GM21367 (cell line): ENCODE measurements around the gene KL.

ENCODE experiments used
- ATAC-seq: cut with Tn5 transposase; IDR thresholded peaks from one replicate; pipeline ENCODE4 v1.9.1; 2021; ENCODE audit not compliant: unreplicated experiment

KL gene

DNA sequence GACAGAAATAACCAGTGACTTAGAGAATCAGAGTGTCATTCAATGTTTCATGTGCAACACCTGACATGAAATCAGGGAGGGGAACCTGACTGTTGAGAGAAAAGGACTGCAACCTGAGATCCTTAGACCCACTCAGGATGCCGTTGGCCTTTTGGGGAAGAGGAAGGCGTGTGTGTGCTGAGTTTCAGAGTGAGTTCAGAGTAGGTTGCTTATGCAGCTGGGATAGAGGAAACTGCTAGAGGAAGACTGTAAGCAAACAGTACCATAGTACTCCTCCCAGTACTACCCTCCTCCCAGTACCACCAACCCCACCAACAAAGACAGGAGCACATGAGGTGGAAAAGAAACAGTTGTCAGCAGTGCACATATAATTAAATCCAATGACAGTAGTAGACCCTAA lies 63.7 kb downstream of the KL start:
- no peak for ATAC-seq

DNA sequence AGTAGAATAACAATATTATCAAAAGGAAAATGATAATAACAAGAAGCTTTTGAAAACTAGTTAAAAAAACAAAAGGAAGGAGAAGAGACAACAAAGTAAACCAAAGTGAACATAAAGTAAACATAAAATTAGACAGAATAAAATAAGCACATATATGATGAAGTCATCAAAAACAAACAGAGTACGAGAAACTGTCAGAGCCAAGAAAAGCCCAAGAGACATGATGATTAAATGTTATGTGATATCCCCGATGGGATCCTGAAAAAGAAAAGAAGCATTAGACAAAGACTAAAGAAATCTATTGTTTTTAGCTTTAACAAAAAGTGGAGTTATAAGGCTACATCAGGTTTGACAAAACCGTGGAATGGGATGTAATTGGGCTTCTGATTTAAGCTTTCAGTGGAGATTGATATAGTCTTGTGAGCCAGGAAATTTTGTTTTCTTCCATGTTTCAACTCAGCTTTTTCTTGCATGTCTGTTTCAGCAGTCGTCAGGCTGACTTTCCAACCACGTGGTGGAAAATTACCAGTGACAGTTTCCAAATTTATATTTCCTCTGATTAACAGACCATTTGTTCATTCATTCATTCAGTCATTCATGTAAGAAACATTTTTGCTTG lies 64.9 kb downstream of the KL start:
- no peak for ATAC-seq

DNA sequence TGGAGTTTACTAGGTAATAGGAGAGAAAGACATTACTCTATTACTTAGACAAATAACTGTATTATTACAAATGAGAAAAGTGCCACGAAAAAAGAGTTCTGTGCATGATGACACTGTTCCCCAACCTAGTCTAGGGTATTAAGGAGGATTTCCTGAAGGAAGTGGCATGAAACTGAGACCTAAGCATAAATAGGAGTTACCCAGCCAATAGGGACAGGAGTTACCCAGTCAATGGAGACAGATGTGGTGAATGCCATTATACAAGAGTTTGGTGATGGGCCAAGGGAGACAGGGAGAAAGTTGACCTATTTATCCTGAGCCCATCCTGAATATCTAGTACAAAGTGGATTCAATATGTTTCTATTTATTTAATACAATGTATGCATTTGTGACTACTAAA lies 65.4 kb downstream of the KL start:
- no peak for ATAC-seq

DNA sequence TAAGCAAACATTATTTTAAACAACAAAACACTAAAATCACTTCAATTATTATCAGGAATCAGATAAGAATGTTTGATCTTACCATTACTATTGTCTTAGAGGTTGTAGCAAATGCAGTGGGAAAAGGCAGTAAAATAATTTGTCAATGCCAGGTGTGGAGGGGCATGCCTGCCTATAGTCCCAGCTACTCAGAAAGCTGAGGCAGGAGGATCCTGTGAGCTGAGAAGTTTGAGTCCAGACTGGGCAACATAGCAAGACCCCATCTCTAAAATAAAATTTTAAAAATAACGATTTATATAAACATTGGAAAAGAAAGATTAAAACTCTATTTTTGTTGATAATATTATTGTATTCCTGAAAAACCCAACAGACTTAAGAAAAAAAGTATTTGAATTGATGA lies 66.8 kb downstream of the KL start:
- no peak for ATAC-seq

DNA sequence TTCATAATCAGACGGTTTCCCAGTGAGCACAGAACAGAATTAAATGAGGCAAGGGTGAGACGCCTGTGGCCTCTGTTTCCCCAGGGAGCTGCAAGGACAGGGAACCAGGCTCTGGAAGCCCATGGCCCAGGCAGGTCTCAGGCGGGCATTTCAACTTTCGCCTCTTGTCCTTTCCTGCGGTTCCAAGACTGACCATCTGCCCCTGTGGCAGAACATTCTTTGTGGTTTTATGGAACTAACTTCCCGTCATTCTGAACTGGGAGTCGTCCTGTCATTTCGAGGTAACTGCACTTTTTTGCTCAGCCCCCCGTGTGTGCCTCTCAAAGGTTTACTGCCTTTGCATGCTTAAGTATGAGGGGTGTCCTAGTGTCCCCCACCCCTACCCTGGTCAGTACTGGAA lies 70.9 kb downstream of the KL start:
- no peak for ATAC-seq

DNA sequence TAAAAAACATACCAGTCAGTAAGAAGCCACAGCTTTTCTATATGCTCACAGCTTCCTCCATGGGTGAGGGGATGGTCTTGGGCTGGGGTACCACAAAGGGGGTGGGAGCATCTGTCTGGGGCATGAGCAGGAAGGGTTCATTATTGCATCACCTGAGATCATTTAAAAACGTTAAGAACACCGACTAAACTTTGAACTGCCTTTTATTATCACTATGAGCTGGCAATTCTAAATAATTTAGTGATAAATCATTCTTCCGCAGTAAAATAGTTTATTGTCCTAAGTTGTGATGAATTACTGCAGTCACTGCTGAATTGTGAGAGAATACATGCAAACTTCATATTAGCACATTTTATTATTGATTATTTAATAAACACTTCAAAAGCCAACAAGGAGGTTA lies 71.6 kb downstream of the KL start:
- no peak for ATAC-seq

DNA sequence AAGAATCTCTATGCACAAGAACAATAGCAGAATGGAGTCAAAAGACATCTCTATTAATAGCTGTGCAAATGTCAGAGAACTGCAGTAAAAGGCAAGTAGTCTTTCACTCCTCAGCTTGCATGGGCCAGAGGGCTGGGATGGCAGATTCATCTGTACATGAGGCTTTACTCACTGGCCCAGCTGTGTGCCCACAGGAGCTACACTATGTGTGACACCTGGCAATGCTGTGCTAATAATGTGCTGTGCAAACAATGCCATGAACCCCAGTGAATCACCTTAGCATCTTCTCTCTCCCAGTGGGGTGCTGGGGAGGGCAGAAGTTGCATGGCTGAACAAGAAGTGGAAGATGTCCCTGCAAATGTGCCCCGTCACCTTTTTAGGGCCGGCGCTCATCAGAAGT lies 73.1 kb downstream of the KL start:
- ATAC-seq: no peak

DNA sequence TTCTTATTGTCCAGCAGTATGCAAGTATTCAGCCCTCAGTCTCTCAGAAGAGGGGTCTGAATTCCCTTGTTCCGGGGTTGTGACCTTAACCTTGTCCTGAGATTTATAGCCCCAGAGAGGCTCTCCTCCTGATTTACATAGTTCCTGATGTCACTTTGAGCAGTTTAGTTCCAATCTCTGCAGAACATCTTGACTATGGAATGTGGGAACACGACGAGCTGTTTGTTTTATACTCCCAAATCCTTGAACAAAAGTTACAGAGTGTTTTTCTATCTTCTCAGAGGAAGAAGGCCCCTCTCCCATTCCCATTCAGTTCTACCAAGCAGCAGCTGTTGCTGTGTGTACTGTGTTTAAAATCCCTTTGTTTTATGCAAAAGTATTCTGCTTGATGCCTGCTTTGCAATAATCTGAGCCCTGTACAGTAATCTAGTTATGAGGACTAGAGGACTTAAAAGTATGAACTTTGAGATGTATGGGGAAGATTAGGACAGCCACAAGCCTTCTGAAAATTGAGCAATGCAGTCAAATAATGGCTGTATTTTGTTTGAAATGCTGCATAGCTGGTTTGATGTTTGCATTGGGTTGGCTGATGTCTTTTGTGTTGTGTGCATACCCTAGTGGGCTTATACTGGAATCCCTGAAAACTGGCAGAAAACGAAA lies 74.7 kb downstream of the KL start:
- ATAC-seq: no peak

DNA sequence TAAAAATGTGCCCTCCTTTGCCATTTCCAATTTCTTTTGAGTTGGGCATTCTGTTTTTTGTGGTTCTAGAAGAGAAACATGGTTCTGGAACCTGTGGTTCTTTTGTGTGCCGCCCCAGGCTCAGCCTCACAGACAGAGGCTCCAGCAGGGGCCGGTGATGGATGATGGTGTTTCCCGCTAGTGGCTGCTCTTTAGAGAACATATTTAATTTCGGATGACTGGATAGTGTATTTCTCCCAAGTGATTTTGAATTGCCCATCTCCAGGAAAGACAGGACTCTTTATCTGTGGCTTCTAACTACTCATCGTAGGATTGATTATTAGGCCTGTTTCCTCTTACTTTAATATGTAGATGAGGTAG lies 75.2 kb downstream of the KL start:
- no peak for ATAC-seq

DNA sequence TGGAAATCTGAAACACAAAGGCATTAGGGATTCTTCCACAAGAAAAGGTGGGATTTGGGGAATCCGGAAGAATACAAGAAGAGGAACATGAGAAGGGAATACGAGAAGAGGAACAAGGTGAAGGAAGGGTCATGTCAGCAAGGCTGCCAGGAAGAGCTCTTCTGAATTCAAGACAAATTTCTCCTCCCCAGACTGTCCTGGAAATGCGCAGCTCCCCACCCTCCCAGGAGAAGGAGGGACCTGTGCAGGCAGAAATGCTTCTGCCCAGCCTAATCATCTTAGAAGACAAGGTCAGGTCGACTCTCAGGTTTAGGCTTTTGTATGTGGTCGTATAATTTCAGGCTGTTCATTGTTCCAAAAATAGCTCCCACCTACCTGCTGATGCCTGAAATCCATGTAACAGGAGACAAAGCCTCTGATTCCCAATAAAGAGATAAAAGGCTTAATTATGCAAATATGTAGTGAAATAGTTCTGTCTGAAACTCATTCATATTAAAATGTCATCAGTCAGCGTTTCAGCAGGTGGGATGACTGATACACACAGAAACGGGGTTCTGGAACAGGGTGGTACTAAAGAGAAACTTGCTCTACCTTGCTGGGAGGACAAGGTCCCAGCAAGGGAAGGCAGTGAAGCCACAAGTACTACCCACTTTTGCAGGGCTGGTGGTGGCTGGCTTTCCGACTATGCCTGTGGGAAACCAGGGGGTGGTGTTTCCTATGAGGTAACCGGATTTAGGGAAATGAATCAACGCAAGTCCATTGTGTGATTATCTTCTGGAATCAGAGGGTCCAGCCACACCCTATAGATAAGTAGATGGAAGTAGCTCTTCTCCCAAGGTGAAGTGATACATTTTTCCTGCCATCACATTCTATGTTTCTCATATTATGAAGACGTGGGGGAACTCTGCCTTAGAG lies 76.1 kb downstream of the KL start:
- no peak for ATAC-seq

DNA sequence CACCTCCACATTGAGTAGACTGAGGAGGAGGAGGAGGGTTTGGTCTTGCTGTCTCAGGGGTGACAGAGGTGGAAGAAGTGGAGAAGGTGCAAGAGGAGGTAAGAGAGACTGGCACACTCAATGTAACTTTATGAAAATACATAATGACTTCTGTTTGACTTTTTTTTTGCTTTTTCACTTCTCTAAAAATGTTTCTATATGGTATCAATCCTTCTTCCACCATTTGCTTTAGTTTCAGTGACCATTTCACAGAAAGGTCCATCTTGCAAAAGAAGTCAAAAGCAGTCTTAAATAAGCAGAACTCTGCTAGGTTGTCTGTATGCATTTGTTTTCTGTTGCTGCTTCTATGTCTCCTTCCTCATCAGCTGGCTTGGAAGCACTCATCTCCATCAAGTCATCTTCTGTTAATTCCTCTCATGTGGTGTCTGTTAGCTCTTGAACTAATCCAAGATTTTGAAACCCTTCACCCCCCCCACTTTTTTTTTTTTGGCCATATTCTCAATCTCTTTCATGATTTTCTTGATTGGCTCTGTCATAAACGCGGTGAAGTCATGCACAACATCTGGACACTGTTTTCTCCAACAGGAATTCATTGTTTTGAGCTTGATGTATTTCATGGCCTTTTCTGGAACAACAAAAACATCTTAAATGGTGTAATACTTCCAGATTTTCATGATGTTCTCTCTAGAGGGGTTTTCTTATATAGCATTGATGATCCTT lies 80.8 kb downstream of the KL start:
- ATAC-seq: no peak

DNA sequence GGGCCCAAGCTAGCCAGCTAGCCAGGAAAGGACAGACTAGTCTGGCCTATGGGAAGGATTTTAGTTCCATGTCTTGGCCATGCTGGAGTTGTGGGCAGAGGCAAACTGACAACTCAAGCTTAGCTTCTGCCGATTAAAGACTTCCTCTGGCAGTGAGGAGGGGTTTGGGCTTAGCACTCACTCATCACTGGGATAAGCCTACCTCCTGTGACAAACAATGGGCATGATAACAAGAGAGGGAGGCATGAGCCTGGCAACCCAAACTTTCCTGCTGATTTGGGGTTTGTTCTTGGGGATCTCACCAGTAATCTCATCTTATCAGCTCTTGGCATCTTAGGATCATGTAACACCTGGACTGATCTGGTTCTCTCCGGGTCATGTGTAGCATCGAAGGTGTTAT lies 83.6 kb downstream of the KL start:
- ATAC-seq: no peak

DNA sequence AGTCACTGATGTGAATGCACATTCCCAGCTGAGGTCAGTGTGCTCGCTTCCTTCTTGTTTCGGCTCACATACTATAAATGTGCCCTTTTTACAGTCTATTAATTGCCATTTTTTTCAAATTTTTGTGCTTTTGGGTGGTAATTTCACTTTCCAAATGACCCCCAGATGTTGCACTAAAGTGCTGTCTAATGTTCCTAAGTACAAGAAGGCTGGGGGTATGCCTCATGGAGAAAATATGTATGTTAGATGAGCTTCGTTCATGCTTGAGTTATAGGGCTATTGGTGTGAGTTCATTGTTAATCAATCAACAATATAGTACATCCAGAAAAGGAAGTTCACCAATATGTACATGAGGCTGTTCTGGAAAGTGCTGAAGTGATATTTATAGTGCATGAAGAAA lies 84.7 kb downstream of the KL start:
- no peak for ATAC-seq

DNA sequence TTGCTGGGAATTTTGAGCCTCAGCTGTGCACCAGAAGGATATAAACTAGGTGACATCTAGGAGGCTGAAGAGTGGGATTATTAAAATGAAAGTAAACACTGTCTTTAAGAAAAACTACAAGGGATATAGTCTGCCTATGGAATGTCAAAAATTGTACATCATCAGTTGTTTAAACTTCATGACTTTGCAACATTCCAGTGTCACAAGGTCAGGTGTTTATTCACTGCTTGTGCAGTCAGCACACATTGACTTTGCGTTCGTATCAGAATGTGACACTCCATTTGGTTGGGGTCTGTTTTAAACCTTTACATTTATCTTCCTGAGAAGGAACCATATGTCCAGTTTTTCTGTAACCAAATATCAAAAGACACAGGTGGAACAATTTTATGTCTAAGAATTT lies 85.6 kb downstream of the KL start:
- no peak for ATAC-seq

DNA sequence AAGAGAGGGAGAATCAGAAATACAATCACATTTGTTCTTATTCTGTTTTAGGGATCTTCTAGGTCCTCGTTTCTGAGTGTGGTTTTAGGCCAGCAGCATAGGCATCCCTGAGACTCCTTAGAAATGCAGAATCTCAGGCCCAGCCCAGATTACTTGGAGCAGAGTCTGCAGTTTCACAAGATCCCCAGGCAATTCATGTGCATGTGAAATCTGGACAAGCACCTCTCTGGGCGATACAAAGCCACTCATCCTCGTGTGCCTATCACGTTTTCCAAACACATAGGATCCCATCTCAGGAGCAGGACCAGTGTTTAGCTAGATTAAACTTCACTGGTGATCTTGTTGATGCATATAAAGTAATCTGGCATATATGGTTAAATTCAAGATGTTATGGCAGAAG lies 87.2 kb downstream of the KL start:
- no peak for ATAC-seq

DNA sequence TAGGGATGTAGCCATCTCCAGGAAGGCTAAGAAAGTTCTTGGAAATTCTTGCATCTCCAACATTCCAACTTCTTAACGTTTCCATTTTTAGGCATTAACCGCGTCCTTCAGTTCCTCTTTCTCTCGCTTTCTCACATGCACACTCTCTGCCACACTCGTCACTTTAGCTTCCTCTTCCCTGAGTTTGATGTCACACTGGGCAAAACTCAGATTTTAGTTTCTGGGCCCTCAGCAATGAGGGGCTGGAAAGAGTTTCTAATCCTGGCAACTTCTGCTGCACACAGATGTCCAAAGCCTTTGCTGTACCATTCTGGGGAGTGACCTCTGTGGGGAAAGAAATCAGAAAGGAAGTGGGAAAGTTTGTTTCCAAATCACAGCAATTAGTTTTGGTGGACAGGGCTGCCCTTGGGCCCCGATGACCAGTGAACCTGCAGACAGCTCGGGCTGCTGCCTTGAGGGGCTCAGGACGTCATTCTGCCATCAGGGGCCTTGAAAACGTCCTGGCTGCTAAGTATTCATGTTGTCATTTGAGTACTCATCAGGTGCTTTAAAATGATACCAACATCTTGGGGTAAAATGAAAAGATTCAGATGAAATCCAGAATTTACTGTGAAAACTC lies 89.3 kb downstream of the KL start:
- ATAC-seq: no peak

DNA sequence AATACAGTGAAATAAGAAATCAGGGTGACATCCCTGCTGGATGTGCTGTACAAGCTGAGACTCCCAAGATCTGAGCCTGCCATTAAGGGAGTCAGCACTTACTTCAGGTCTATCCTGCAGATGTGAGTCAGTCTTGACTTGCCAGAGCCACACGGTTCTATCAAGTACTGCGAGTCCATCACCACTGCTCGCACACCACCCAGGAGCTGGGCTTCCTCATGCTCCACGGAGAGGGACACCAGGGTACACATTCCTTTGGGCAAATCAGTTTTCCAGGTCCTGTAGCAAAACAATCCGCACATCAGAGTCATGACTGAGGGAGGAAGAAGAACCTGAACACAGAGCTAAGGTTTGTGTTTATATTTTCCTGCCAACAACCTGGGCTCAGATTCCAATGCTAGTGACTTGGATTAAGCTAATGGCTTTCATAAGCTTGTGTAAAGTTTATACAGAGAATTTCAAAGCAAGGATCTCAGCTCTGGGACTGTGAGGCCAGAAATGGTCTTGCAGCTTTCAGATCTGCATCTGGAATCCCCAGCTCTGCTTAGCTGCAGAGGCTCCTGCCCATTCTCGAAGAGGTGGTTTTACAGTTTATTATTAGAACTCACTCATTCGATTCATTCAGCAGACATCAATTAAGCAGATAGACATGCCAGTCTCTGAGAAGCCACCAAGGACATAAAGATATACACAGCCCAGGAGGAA lies 90.6 kb downstream of the KL start:
- peak; percentile 36 for ATAC-seq

DNA sequence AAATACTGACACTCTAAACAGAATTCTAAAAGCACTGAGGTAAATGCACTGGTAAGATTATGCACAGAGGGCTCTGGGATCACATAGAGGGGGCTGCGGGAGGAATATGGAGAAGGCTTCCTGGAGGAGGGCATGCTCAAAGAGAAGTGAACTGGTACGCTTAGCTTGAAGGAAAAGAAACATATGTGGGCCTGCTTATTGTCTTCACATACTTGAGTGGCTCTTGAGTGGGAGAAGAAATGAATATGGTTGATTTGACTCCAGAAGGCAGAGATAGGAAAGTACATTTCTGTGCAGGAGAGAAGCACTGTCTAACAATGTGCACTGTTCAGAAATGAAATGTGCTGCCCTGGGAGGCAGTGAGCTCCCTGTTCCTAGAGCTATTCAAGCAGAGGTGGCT lies 91.1 kb downstream of the KL start:
- ATAC-seq: no peak

DNA sequence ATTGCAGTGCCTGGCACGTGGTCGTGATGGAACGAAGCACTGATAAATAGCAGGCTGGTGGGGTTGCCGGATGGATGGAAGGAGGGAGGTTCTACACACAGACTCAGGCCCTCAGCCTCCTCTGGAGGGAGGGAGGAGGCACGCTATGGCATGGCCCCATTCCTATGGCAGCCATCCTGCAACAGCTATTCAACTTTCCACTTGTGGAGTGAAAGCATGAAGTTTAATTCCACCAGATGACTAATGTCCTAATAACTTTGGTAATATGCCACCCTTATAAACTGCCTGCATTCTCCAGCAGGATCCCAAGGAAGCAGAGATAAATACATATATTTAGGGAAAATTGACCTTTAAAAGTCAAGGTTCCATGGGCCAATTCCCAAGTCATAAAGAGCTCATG lies 92.4 kb downstream of the KL start:
- no peak for ATAC-seq

DNA sequence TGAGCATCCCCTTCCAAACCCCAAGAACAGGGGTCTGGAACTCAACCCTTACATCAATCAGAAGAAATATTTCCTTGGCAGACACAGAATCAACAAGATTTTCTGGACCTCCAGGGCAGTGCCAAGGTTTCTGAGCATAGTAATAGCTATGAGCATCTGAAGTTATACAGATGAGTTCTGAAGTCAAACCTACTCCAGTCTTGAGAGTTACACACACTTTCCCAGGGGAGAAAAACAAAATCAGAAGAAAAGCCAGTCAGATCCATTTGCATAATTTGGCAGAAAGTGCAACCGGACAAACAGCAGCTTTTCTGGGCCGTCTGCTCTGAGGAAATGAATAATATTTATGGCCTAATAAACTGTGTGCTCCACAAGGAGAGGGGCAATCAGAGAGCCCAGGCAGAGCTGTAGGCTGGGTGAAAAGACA lies 93.1 kb downstream of the KL start:
- no peak for ATAC-seq

DNA sequence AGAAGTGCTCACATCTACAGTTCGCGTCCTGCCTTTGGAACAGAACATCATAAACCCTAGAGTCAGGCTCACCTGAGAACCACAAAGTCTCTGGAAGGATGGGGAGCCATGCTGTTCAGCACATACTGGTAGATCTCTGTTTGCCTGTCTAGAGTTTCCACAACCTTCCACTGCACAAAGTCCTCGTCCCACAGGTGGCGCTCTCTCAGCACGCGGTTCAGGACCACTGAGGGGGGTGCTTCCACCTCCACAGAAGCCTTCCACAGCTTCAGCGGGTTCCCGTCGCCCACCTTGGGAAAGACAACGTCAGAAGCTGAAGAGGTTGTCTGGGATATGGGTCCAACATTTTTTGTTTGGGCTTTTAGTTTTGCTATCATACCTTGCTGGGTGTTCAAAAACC lies 93.6 kb downstream of the KL start:
- no peak for ATAC-seq
